LNCAP (cell line): ENCODE measurements around the gene CCT7.

Experiments used
- CTCF ChIP-seq: fragments of 450-650 bp; IDR thresholded peaks from 2 replicates; pipeline ENCODE4 v1.5.1; 2017; ENCODE audit warnings: mild to moderate bottlenecking

The CCT7 gene

GRCh38 chr2:73258186-73258912 is 24.2 kb downstream of the CCT7 start:
- TF ChIP-seq CTCF, result no peak

GRCh38 chr2:73258913-73259215 is 24.8 kb downstream of the CCT7 start:
- no peak for TF ChIP-seq CTCF

GRCh38 chr2:73259276-73259675 is 25.2 kb downstream of the CCT7 start:
- TF ChIP-seq CTCF, result no peak

- TF ChIP-seq CTCF, result no peak
Observed at GRCh38 chr2:73259704-73260337, 25.7 kb downstream of the CCT7 start.

GRCh38 chr2:73260338-73260984 is 26.4 kb downstream of the CCT7 start:
- no peak for TF ChIP-seq CTCF

GRCh38 chr2:73262108-73262651 is 28.1 kb downstream of the CCT7 start:
- no peak for TF ChIP-seq CTCF

- TF ChIP-seq CTCF, result no peak
Observed at GRCh38 chr2:73263540-73264331, 29.6 kb downstream of the CCT7 start.
